DOHH2 (cell line): ENCODE data around the gene RAB3B.

Experiments used
- EZH2phosphoT487 ChIP-seq: fragments of 200-600 bp; sonication (generic); IDR thresholded peaks from 2 replicates; pipeline ENCODE4 v1.6.1; 2017; ENCODE audit warnings: borderline replicate concordance, mild to moderate bottlenecking, antibody characterized with exemption, low read length, moderate library complexity, mixed read lengths
- TF ChIP-seq, protein P1 (sequence below): fragments of 200-600 bp; sonication (generic); IDR thresholded peaks from one replicate; pipeline ENCODE4 v1.5.1; 2014; ENCODE audit warnings: antibody characterized with exemption, mild to moderate bottlenecking, low read depth, low read length; ENCODE audit not compliant: poor library complexity, severe bottlenecking

DNA sequence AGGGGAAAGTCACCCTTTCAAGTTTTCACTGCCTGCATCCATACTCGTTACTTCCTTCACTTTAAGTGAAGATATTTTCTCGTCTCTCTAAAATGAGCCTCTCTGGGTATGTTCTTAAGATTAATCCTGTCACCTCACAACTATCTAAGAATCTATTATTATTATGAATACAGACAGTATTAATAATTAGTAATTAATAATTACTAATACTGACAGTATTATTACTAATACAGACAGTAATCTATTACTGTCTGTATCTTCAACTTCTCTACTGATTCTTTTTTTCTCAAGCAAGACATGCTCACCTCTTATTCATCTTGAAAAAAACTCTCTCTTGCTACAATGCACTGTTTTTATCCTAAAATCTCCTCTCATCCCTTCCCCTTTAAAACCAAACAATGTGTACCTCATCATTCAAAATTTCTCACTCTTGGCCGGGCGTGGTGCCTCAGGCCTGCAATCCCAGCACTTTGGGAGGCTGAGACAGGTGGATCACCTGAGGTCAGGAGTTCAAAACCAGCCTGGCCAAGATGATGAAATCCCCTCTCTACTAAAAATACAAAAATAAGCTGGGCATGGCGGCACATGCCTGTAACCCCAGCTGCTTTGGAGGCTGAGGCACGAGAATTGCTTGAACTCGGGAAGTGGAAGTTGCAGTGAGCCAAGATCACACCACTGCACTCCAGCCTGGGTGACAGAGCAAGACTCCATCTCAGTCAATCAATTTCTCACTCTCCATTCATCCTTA is 119.7 kb downstream of the RAB3B start:
- TF ChIP-seq, protein P1, sequence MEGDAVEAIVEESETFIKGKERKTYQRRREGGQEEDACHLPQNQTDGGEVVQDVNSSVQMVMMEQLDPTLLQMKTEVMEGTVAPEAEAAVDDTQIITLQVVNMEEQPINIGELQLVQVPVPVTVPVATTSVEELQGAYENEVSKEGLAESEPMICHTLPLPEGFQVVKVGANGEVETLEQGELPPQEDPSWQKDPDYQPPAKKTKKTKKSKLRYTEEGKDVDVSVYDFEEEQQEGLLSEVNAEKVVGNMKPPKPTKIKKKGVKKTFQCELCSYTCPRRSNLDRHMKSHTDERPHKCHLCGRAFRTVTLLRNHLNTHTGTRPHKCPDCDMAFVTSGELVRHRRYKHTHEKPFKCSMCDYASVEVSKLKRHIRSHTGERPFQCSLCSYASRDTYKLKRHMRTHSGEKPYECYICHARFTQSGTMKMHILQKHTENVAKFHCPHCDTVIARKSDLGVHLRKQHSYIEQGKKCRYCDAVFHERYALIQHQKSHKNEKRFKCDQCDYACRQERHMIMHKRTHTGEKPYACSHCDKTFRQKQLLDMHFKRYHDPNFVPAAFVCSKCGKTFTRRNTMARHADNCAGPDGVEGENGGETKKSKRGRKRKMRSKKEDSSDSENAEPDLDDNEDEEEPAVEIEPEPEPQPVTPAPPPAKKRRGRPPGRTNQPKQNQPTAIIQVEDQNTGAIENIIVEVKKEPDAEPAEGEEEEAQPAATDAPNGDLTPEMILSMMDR = no peak
- no peak for TF ChIP-seq EZH2phosphoT487
